ENCODE results near the gene INSIG2. TPM values are rescaled to one million over a fixed set of nuclear protein-coding genes. Genes with fewer than 3 reads are reported as not detected.

INSIG2 gene
- total RNA-seq, 3 donors from 2014 or later, result 9.7 to 12.5 (median 10.2) TPM

- DNase-seq (no peak), ATAC-seq (no peak)
- Mint-ChIP-seq H3K36me3 (ENCODE audit: insufficient read depth) (no peaks in the 10 kb centered on the region), H3K4me1 (ENCODE audit: low read depth) (no peaks in the 10 kb centered on the region), H3K27me3 (ENCODE audit: low read depth) (peaks cover 28% of the 10 kb centered on the region), H3K9me3 (no peaks in the 10 kb centered on the region), H3K4me3 (no peak overlapping the region)
Observed at GRCh38 chr2:118053681-118054080, 34.6 kb upstream of the INSIG2 start.

DNA sequence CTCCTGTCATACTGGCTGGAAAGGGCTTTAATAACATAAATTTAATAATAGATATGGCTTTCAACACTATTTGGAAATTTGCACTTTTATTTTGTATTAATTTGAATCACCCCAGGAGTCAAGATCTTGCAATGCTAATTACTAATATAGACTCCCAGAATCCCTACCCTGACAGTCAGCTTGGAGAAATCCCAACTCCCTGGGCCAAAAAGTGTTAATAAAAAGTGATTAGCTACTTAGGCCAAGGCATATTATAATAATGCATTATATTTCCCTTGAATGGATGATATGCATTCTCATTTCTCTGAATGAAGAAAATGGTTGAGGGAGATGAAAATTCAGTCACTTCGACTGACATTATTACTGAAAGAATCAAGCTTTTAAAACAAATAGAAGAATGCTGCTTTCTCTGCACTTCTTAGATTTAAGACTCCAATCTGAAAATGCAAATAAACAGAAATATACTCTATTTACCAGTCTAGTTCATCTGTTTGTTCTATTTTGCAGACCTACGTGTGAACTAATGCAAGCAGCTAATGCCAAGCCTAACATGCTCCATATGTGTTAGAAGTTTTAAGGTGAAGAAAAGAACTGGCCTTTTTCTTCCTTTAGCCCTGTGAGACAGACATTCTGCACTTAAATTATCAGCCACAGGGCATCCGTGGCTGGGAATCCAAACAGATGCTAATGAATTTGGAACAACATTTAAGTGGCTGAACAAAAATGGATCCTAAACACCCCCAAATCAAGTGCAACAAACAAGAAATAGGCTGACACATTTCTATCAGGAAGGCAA is 33.9 kb upstream of the INSIG2 start:
- no peaks in the 10 kb centered on the region for H3K9me3 Mint-ChIP-seq
- peaks cover 25% of the 10 kb centered on the region for H3K27me3 Mint-ChIP-seq (ENCODE audit: low read depth)
- no peak overlapping the region for H3K4me3 Mint-ChIP-seq
- H3K4me1 Mint-ChIP-seq (ENCODE audit: low read depth), result no peaks in the 10 kb centered on the region
- ATAC-seq (no peak), DNase-seq (no peak)
- H3K36me3 Mint-ChIP-seq (ENCODE audit: insufficient read depth), result no peaks in the 10 kb centered on the region

GRCh38 chr2:118055512-118056164 is 32.6 kb upstream of the INSIG2 start:
- Mint-ChIP-seq H3K9me3 (no peaks in the 10 kb centered on the region), H3K36me3 (ENCODE audit: insufficient read depth) (no peaks in the 10 kb centered on the region), H3K27me3 (ENCODE audit: low read depth) (peaks cover 20% of the 10 kb centered on the region), H3K4me1 (ENCODE audit: low read depth) (peaks cover 4% of the 10 kb centered on the region), H3K4me3 (no peak overlapping the region)
- DNase-seq (no peak), ATAC-seq (no peak)

DNA sequence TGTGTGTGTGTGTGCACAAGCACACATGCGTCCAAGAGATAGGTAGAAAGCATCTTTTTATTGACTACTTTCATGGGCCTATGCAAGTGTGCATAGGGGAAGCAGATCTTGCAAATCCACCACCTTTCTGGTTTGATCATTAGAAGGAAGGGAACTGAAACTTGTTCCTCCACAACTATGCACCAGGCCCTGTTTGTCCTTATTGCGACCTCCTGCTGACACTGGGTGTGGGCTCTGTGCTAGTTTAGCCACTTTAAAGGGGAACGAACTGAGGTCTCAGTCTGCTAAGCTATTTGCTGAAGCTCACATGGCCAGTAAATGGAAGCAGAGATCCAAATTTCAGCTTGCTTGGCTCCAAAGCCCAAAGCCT is 32.1 kb upstream of the INSIG2 start:
- Mint-ChIP-seq H3K36me3 (ENCODE audit: insufficient read depth) (no peaks in the 10 kb centered on the region), H3K9me3 (no peaks in the 10 kb centered on the region), H3K4me3 (no peak overlapping the region), H3K27me3 (ENCODE audit: low read depth) (peaks cover 19% of the 10 kb centered on the region), H3K4me1 (ENCODE audit: low read depth) (peaks cover 4% of the 10 kb centered on the region)
- DNase-seq, result no peak
- ATAC-seq, result no peak

DNA sequence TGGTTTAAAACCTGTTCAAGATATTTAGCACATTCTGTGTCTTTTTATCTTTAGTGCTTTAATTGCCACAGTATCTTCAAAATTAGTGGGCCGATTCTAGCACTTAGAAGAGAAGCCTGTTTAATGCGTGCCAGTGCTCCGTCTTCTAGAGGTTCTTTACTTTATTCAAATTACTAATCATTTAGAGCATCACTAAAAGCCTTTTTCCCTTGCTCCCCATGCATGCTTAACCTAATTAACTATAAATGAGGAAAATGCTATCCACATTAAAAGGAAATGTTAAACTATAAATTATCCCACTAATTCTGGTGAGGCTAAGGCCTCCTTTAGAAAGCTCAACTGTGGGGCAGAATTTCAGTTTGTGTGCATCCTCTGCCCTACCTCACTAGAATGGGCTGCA is 31.5 kb upstream of the INSIG2 start:
- no peak for DNase-seq
- H3K4me1 Mint-ChIP-seq (ENCODE audit: low read depth), result peaks cover 4% of the 10 kb centered on the region
- H3K4me3 Mint-ChIP-seq, result no peak overlapping the region
- H3K36me3 Mint-ChIP-seq (ENCODE audit: insufficient read depth), result no peaks in the 10 kb centered on the region
- no peak for ATAC-seq
- H3K9me3 Mint-ChIP-seq, result no peaks in the 10 kb centered on the region
- peaks cover 20% of the 10 kb centered on the region for H3K27me3 Mint-ChIP-seq (ENCODE audit: low read depth)

- H3K36me3 Mint-ChIP-seq (ENCODE audit: insufficient read depth), result no peaks in the 10 kb centered on the region
- H3K4me1 Mint-ChIP-seq (ENCODE audit: low read depth), result peaks cover 4% of the 10 kb centered on the region
- no peaks in the 10 kb centered on the region for H3K9me3 Mint-ChIP-seq
- no peak for DNase-seq
- H3K4me3 Mint-ChIP-seq, result no peak overlapping the region
- peaks cover 29% of the 10 kb centered on the region for H3K27me3 Mint-ChIP-seq (ENCODE audit: low read depth)
- no peak for ATAC-seq
Observed at GRCh38 chr2:118058951-118059350, 29.3 kb upstream of the INSIG2 start.

DNA sequence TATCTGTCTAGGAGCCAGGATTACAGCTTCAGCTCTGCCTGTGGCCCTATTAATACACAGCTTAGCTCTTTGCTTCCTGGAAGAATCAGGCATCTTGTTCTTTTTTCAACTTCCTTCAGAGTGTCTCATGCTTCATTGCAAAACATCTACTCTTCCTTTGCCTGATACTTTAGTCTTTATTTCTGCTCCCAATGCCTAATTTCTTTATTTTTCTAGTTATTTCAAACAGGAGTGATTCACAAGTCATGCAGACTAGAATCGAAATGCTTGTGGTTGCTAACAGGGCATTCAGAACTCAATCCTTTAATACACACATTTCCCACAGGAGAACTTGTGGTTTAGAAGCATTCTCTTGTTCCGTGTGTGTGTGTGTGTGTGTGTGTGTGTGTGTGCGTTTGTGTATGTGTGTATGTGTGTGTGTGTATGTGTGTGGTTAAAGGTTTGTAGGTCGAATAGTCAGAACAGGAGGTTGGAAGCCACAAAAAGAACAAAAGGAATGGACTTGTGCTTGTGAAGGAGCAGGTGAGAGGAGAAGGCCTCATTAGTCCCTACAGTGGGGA is 28.3 kb upstream of the INSIG2 start:
- Mint-ChIP-seq H3K9me3 (no peaks in the 10 kb centered on the region), H3K4me1 (ENCODE audit: low read depth) (peaks cover 4% of the 10 kb centered on the region), H3K4me3 (no peak overlapping the region), H3K27me3 (ENCODE audit: low read depth) (peaks cover 29% of the 10 kb centered on the region), H3K36me3 (ENCODE audit: insufficient read depth) (no peaks in the 10 kb centered on the region)
- ATAC-seq (peak in 1 of 2 donors; percentile 25), DNase-seq (no peak)

GRCh38 chr2:118061135-118061955 is 26.9 kb upstream of the INSIG2 start:
- H3K4me1 Mint-ChIP-seq (ENCODE audit: low read depth), result peaks cover 4% of the 10 kb centered on the region
- H3K27me3 Mint-ChIP-seq (ENCODE audit: low read depth), result peaks cover 26% of the 10 kb centered on the region

DNA sequence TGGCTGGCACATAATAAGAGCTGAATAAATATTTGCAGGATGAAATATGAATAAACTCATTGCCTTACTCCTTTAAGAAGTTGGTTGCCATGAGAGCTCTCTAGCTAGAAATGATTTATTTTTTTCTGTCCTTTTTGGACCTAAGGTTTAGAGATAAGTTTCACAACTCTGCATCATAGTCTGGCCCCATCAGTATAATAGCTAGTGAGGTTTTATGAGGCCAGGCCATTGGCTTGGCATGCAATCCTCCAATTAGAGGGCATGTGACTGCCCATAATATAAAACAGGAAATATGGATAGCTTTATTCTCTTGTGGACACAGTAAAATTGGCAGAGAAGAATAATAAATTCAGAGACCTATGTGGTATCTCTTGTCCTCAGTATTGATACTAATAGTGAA is 26.2 kb upstream of the INSIG2 start:
- DNase-seq (no peak), ATAC-seq (no peak)
- Mint-ChIP-seq H3K27me3 (ENCODE audit: low read depth) (peaks cover 27% of the 10 kb centered on the region), H3K4me1 (ENCODE audit: low read depth) (peaks cover 4% of the 10 kb centered on the region), H3K9me3 (no peaks in the 10 kb centered on the region), H3K36me3 (ENCODE audit: insufficient read depth) (no peaks in the 10 kb centered on the region), H3K4me3 (no peak overlapping the region)

More at GRCh38 chr2:118061135-118061955, 26.9 kb upstream of the INSIG2 start:
- Mint-ChIP-seq H3K4me3 (no peak overlapping the region), H3K9me3 (no peaks in the 10 kb centered on the region), H3K36me3 (ENCODE audit: insufficient read depth) (no peaks in the 10 kb centered on the region)
- no peak for ATAC-seq
- DNase-seq, result no peak

DNA sequence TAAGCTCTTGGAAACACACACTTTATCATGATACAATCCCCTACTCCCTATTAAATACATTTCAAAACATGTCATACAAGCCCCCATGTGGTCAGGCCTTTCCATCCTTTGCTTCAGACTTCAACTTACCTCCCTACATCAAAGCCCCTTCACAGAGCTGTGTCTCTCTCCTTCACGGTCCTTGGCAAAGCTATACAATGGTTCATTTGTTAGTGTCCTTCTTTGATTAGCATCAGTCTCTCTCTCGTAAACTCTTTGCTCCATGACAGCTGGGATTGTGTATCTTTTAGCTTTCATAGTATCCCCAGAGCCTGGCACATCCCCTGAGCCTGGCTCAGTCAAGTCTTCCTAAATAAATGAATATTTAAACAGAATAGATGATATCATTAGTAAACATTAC is 25.6 kb upstream of the INSIG2 start:
- peaks cover 4% of the 10 kb centered on the region for H3K4me1 Mint-ChIP-seq (ENCODE audit: low read depth)
- no peak overlapping the region for H3K4me3 Mint-ChIP-seq
- no peaks in the 10 kb centered on the region for H3K36me3 Mint-ChIP-seq (ENCODE audit: insufficient read depth)
- DNase-seq (no peak), ATAC-seq (no peak)
- peaks cover 26% of the 10 kb centered on the region for H3K27me3 Mint-ChIP-seq (ENCODE audit: low read depth)
- no peaks in the 10 kb centered on the region for H3K9me3 Mint-ChIP-seq

DNA sequence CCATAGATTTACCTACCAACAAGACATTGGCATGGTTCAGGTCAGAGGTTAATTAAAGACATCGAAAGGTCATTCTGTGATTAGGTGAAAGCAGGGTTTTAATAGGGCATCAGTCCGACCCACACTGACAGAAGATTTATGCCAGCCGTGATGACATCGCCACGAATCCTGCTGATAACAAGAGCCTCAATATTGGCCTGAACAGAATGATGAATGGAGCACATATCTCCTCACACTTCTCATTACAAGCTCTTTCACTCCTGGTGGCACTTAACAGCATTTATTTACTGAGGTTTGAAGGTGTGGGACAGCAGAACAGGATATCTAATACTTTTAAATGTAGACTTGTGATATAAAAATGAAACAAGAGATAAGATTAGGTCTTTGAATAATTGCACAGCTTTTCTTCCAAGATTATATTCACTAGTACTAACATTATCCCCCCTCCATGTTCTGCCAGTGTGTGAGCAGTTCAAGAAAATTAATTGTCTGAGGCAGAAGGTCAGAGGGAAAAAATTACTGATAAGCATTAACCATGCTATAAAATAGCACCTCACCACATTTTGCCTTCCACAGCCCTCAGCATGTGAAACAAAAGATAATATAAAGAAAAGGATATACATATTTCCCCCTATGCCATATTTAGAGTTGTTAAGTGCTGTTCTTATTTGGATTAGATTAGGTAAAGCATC is 23.1 kb upstream of the INSIG2 start:
- peaks cover 25% of the 10 kb centered on the region for H3K27me3 Mint-ChIP-seq (ENCODE audit: low read depth)
- H3K4me3 Mint-ChIP-seq, result no peak overlapping the region
- no peaks in the 10 kb centered on the region for H3K36me3 Mint-ChIP-seq (ENCODE audit: insufficient read depth)
- no peak for DNase-seq
- no peak for ATAC-seq
- peaks cover under 1% of the 10 kb centered on the region for H3K4me1 Mint-ChIP-seq (ENCODE audit: low read depth)
- H3K9me3 Mint-ChIP-seq, result no peaks in the 10 kb centered on the region

DNA sequence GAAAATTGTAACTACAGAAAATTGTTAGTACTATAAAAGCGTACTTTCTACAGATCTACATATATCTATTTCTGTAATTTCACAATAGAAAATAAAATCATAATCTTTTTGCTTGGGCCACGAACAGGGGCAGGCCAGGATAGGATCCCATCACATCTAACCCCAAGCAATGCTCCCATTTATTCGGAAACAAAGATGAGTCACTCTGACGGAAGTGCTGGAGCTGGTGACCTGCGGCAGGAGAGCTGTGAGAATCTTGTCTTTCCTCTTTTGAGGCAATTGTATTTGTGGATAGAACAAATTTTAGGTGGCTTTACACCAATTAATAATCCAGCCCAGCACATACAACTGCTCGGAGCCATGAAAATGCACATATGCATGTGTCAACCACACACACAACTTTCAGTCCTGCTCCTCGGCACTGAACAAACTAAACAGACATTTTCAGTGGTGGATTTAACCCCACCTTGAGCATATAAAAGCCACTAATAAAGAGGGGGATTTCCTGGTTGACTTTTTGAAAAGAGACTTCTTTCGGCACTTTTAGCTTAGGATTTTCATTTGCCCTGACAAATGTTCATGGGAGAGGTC is 22.3 kb upstream of the INSIG2 start:
- Mint-ChIP-seq H3K27me3 (ENCODE audit: low read depth) (peaks cover 27% of the 10 kb centered on the region), H3K36me3 (ENCODE audit: insufficient read depth) (no peaks in the 10 kb centered on the region), H3K4me1 (ENCODE audit: low read depth) (no peaks in the 10 kb centered on the region), H3K9me3 (no peaks in the 10 kb centered on the region), H3K4me3 (no peak overlapping the region)
- no peak for DNase-seq
- ATAC-seq, result no peak

DNA sequence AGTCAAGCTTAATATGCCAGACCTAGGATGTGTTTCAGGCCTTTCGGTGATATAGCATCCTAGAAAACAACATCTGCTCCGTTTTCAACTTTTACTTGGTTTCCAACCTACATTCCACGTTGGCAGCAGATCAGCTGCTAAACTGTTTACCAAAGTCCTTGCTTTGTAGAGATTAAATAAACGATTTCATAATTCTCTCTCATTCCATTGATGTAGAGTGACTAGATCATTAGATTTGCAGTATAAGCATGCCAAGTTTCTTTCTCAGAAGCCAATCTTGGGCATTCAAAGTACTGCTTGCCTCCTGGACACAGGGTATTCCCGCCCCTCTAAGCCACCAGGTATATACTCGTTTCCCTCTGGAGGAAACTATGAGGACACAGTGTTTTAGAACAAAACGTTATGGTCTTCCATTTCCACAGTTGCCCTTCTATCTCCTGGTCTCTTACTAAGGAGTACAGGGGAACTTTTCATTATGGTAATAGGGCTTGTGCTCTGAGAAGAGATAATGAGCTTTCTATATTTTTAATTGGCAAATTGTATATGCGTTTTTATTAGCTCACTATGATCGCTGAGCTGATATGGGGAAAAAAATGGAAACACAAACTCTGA is 10.5 kb upstream of the INSIG2 start:
- H3K9me3 Mint-ChIP-seq, result no peaks in the 10 kb centered on the region
- DNase-seq, result no peak
- H3K36me3 Mint-ChIP-seq (ENCODE audit: insufficient read depth), result no peaks in the 10 kb centered on the region
- no peaks in the 10 kb centered on the region for H3K4me1 Mint-ChIP-seq (ENCODE audit: low read depth)
- no peak overlapping the region for H3K4me3 Mint-ChIP-seq
- peaks cover 9% of the 10 kb centered on the region for H3K27me3 Mint-ChIP-seq (ENCODE audit: low read depth)
- ATAC-seq, result no peak
